ENCODE measurements around the gene TPCN2. TPM values are rescaled to one million over a fixed set of nuclear protein-coding genes. Genes with fewer than 3 reads are reported as not detected.
A peak's percentile ranks its signal among the peaks of the same experiment; 100 is the strongest.
"Not testable (repeated sequence)": the region's sequence is repeated elsewhere in the genome, so short reads cannot be mapped to it uniquely, and the experiment has no call there.

Gene TPCN2
- total and polyA plus RNA-seq, 2 donors from 2014 or later, result 12.9 to 22.4 TPM

DNA sequence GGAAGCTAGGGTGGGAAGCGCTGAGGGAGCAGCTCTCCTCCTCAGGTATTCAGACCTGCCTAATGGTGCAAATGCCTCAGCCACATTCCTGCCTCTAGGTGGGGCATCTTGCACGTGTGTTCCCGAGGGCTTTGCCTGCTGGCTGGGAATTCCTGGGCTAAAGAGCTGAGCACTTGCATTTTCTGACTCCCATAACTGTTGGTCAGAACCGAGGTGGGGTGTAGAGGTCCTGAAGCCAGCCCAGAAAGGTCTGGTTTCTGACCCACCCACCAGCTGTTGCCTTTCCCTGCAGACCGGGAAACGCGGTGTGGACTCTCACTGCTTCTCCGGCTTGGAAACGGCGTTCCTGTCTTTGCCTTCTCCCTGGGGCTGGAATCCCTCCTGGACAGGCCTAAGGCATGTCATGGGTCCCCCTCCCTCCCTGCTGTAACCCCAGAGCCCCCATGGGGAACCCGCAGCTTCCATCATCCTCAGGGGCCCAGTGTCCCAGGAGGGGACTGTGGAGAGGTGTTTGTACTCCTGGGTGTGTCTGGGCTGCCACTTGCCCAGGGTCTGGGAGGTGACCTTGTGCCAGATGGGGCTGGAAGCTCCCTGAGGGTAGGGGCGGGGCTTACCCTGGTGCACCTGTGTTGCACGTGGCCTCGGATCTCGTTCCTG lies 83.0 kb downstream of the TPCN2 start:
- Histone ChIP-seq H3K27ac (ENCODE audit: low read depth in 2 of 2, low read length in 2 of 2) (no peak overlapping the region), H3K36me3 (ENCODE audit: control insufficient read depth in 2 of 3, insufficient read depth in 3 of 3, low read length in 3 of 3) (no peaks in the 10 kb centered on the region), H3K4me1 (ENCODE audit: control insufficient read depth in 2 of 3, insufficient read depth in 2 of 3, low read depth in 1 of 3, low read length in 3 of 3) (peaks cover 0 to 15% (median 12%) of the 10 kb centered on the region in 3 donors), H3K27me3 (ENCODE audit: control insufficient read depth, insufficient read depth, low read length) (no peaks in the 10 kb centered on the region), H3K9me3 (ENCODE audit: control insufficient read depth in 2 of 3, insufficient read depth in 1 of 3, low read length in 3 of 3) (peaks cover 0 to 9% (median 0%) of the 10 kb centered on the region in 3 donors), H3K9ac (ENCODE audit: low read length in 3 of 3) (peak overlapping the region in 1 of 3 donors; percentile 24), H3K4me3 (ENCODE audit: low read length in 3 of 3) (no peak overlapping the region)
- intact Hi-C loops (cut with DNase I), result no loop called here
- TF ChIP-seq CTCF (IDR thresholded peaks at IDR 0.05; ENCODE audit: borderline replicate concordance, extremely low read depth, insufficient read depth), result peak; percentile 96
- DNase-seq (peak; percentile 85 to 96 (median 93)), FAIRE-seq (no peak)

DNA sequence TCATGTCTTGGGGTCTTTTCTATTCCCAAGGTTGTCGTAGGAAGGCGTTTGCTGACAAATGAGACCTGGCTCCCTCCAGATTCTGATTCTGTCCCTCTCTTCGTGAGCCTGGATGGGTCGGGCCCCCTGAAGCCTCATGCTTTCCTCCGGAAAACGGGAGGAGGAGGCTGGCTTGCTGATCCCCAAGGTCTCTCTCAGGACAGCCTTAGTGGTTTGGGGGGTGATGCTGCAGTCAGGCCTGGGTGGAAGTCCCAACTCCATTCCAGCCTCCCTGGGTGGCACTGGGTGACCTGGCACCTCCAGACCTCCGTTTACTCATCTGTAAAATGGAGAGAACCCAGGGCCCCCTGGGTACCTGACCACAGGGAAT lies 83.6 kb downstream of the TPCN2 start:
- H3K4me1 ChIP-seq (ENCODE audit: control insufficient read depth in 2 of 3, insufficient read depth in 2 of 3, low read depth in 1 of 3, low read length in 3 of 3), result peaks cover 0 to 15% (median 12%) of the 10 kb centered on the region in 3 donors
- intact Hi-C loops (cut with DNase I), result no loop called here
- peaks cover 0 to 9% (median 0%) of the 10 kb centered on the region in 3 donors for H3K9me3 ChIP-seq (ENCODE audit: control insufficient read depth in 2 of 3, insufficient read depth in 1 of 3, low read length in 3 of 3)
- H3K27me3 ChIP-seq (ENCODE audit: control insufficient read depth, insufficient read depth, low read length), result no peaks in the 10 kb centered on the region
- H3K36me3 ChIP-seq (ENCODE audit: control insufficient read depth in 2 of 3, insufficient read depth in 3 of 3, low read length in 3 of 3), result no peaks in the 10 kb centered on the region
- TF ChIP-seq CTCF (IDR thresholded peaks at IDR 0.05; ENCODE audit: borderline replicate concordance, extremely low read depth, insufficient read depth), result no peak
- H3K4me3 ChIP-seq (ENCODE audit: low read length in 3 of 3), result no peak overlapping the region
- no peak overlapping the region for H3K27ac ChIP-seq (ENCODE audit: low read depth in 2 of 2, low read length in 2 of 2)
- no peak for DNase-seq
- FAIRE-seq, result no peak
- H3K9ac ChIP-seq (ENCODE audit: low read length in 3 of 3), result no peak overlapping the region

- peaks cover 0 to 15% (median 10%) of the 10 kb centered on the region in 3 donors for H3K4me1 ChIP-seq (ENCODE audit: control insufficient read depth in 2 of 3, insufficient read depth in 2 of 3, low read depth in 1 of 3, low read length in 3 of 3)
- H3K27me3 ChIP-seq (ENCODE audit: control insufficient read depth, insufficient read depth, low read length), result no peaks in the 10 kb centered on the region
- no peak overlapping the region for H3K27ac ChIP-seq (ENCODE audit: low read depth in 2 of 2, low read length in 2 of 2)
- intact Hi-C loops (cut with DNase I), result no loop called here
- DNase-seq (no peak), FAIRE-seq (no peak)
- no peak overlapping the region for H3K4me3 ChIP-seq (ENCODE audit: low read length in 3 of 3)
- H3K9ac ChIP-seq (ENCODE audit: low read length in 3 of 3), result no peak overlapping the region
- H3K36me3 ChIP-seq (ENCODE audit: control insufficient read depth in 2 of 3, insufficient read depth in 3 of 3, low read length in 3 of 3), result no peaks in the 10 kb centered on the region
- no peak for TF ChIP-seq CTCF (IDR thresholded peaks at IDR 0.05; ENCODE audit: borderline replicate concordance, extremely low read depth, insufficient read depth)
- H3K9me3 ChIP-seq (ENCODE audit: control insufficient read depth in 2 of 3, insufficient read depth in 1 of 3, low read length in 3 of 3), result peaks cover 0 to 4% (median 0%) of the 10 kb centered on the region in 3 donors
Observed at GRCh38 chr11:69133251-69133650, 84.5 kb downstream of the TPCN2 start.

DNA sequence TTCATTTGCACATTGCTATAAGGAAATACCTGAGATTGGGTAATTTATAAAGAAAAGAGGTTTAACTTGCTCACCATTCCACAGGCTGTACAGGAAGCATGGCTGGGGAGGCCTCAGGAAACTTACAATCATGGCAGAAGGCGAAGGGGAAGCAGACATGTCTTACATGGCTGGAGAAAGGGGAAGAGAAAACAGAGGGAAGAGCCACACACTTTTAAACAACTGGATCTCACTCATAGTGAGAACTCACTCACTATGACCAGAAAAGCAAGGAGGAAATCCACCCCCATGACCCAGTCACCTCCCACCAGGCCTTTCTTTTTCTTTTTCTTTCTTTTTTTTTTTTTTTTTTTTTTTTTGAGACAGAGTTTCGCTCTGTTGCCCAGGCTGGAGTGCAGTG lies 85.5 kb downstream of the TPCN2 start:
- H3K4me3 ChIP-seq (ENCODE audit: low read length in 3 of 3); H3K9me3 ChIP-seq (ENCODE audit: control insufficient read depth in 2 of 3, insufficient read depth in 1 of 3, low read length in 3 of 3); DNase-seq; H3K27ac ChIP-seq (ENCODE audit: low read depth in 2 of 2, low read length in 2 of 2); FAIRE-seq; H3K27me3 ChIP-seq (ENCODE audit: control insufficient read depth, insufficient read depth, low read length); intact Hi-C loops (cut with DNase I); H3K9ac ChIP-seq (ENCODE audit: low read length in 3 of 3); H3K36me3 ChIP-seq (ENCODE audit: control insufficient read depth in 2 of 3, insufficient read depth in 3 of 3, low read length in 3 of 3): not testable (repeated sequence)
- H3K4me1 ChIP-seq (ENCODE audit: control insufficient read depth in 2 of 3, insufficient read depth in 2 of 3, low read depth in 1 of 3, low read length in 3 of 3), result peaks cover 0 to 15% (median 10%) of the 10 kb centered on the region in 3 donors
